ENCODE measurements around the gene LANCL2. TPM values are rescaled to one million over a fixed set of nuclear protein-coding genes. Genes with fewer than 3 reads are reported as not detected.

Gene LANCL2
- total and polyA plus RNA-seq, 12 donors, result 3.1 to 11.1 (median 8.6) TPM

DNA sequence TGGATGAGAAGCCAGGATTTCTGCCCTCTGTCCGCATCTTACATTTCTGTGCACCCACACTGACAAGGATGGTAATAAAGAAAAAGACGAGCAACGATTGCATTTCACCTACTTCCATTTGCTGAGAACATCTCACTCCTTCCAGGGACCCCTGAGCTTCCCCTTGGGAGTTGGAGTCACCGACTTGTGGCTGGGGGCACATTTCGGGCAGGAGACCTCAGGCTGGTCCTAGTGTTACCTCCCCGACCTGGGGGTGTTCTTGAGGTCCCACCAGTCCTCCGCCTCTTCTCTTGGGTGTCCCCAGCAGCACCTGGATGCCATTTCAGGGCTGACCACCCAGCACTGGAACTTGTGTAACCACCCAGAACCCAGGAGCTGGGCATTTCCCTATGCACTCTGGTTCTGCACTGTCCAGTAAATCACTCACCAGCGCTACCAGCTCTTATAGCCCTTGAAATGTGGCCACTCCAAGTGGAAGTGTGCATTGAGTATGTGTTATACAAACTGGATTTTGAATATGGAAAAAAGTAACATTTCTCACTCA is 84.9 kb downstream of the LANCL2 start:
- no peak for DNase-seq
- WGBS, 2 donors, result 91 to 96% methylated on average over 8 of the region's 8 CpGs
- Histone ChIP-seq H3K9me3 (peaks cover 0 to 6% (median 0%) of the 10 kb centered on the region in 11 donors), H3K4me1 (peaks cover 0 to 9% (median 0%) of the 10 kb centered on the region in 9 donors), H3K4me3 (no peak overlapping the region), H3K36me3 (peaks cover 0 to 7% (median 0%) of the 10 kb centered on the region in 9 donors), H3K27ac (no peak overlapping the region), H3K27me3 (peaks cover 0 to 21% (median 12%) of the 10 kb centered on the region in 7 donors)
- no peak for ATAC-seq
- TF ChIP-seq, protein P1, sequence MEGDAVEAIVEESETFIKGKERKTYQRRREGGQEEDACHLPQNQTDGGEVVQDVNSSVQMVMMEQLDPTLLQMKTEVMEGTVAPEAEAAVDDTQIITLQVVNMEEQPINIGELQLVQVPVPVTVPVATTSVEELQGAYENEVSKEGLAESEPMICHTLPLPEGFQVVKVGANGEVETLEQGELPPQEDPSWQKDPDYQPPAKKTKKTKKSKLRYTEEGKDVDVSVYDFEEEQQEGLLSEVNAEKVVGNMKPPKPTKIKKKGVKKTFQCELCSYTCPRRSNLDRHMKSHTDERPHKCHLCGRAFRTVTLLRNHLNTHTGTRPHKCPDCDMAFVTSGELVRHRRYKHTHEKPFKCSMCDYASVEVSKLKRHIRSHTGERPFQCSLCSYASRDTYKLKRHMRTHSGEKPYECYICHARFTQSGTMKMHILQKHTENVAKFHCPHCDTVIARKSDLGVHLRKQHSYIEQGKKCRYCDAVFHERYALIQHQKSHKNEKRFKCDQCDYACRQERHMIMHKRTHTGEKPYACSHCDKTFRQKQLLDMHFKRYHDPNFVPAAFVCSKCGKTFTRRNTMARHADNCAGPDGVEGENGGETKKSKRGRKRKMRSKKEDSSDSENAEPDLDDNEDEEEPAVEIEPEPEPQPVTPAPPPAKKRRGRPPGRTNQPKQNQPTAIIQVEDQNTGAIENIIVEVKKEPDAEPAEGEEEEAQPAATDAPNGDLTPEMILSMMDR (IDR thresholded peaks at IDR 0.05), result no peak
- intact Hi-C loops (cut with DNase I), result no loop called here

DNA sequence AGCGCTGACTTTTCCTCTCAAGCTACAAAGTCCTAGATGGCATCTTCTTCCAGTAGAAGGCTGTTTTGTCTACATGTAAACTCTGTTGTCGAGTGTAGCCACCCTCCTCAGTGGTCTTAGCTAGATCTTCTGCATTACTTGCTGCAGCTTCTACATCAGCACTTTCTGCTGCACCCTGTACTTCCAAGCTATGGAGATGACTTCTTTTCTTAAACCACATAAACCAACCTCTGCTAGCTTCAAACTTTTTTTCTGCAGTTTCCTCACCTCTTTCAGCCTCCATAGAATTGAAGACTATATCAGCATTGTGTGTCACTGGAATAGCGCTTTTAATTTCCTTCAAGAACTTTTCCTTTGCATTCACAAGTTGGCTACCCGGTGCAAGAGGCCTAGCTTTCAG is 87.8 kb downstream of the LANCL2 start:
- H3K27ac ChIP-seq, result no peak overlapping the region
- intact Hi-C loops (cut with DNase I), result no loop called here
- DNase-seq (no peak), ATAC-seq (no peak)
- H3K36me3 ChIP-seq, result peaks cover 0 to 7% (median 0%) of the 10 kb centered on the region in 9 donors
- WGBS, 2 donors, result 83 to 94% methylated on average over 4 of the region's 4 CpGs
- peaks cover 0 to 27% (median 0%) of the 10 kb centered on the region in 11 donors for H3K9me3 ChIP-seq
- H3K4me3 ChIP-seq, result no peak overlapping the region
- peaks cover 0 to 17% (median 12%) of the 10 kb centered on the region in 7 donors for H3K27me3 ChIP-seq
- H3K4me1 ChIP-seq, result no peaks in the 10 kb centered on the region
- TF ChIP-seq, protein P1 (IDR thresholded peaks at IDR 0.05), result no peak

DNA sequence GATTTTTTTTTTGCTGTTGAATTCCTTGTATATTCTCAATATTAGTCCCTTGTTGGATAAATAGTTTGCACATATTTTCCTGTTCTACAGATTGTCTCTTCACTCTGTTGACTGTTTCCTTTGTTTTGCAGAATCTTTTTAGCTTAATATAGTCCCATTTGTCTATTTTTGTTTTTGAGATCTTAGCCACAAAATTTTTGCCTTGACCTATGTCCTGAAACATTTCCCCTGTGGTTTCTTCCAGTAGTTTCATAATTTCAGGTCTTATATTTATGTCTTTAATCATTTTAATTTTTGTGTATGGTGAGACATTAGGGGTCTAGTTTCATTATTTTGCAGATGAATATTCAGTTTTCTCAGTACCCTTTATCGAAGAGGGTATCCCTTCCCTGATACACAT is 92.7 kb downstream of the LANCL2 start:
- 98 to 100% methylated on average over 1 of the region's 1 CpG for WGBS, 2 donors
- TF ChIP-seq, protein P1 (IDR thresholded peaks at IDR 0.05), result no peak
- Histone ChIP-seq H3K4me1 (no peaks in the 10 kb centered on the region), H3K4me3 (no peak overlapping the region), H3K27me3 (no peaks in the 10 kb centered on the region), H3K9me3 (peaks cover 0 to 58% (median 3%) of the 10 kb centered on the region in 11 donors), H3K36me3 (no peaks in the 10 kb centered on the region), H3K27ac (no peak overlapping the region)
- intact Hi-C loops (cut with DNase I), result no loop called here
- ATAC-seq, result no peak
- DNase-seq, result no peak

DNA sequence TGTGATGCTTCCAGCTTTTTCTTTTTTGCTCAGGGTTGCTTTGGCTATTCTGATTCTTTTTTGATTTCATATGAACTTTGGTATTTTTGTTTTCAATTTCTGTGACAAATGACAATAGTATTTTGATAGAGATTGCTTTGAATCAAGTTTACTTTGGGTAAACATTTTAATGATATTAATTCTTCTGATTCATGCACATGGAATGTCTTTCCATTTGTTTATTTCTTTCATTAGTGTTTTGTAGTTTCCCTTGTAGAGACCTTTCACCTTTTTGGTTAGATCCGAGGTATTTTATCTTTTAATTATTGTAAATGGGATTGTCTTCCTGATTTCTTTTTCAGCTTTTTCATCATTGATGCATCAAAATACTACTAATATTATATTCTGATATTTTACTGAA is 93.2 kb downstream of the LANCL2 start:
- TF ChIP-seq, protein P1 (IDR thresholded peaks at IDR 0.05), result no peak
- 78 to 92% methylated on average over 1 of the region's 1 CpG for WGBS, 2 donors
- H3K36me3 ChIP-seq, result peaks cover 0 to under 1% (median 0%) of the 10 kb centered on the region in 9 donors
- no peaks in the 10 kb centered on the region for H3K4me1 ChIP-seq
- DNase-seq, result no peak
- no peak for ATAC-seq
- no peaks in the 10 kb centered on the region for H3K27me3 ChIP-seq
- intact Hi-C loops (cut with DNase I), result no loop called here
- H3K27ac ChIP-seq, result no peak overlapping the region
- peaks cover 0 to 58% (median 3%) of the 10 kb centered on the region in 11 donors for H3K9me3 ChIP-seq
- no peak overlapping the region for H3K4me3 ChIP-seq
